ENCODE data around the gene CDK14.
"Not testable (repeated sequence)": the region's sequence is repeated elsewhere in the genome, so short reads cannot be mapped to it uniquely, and the experiment has no call there.

The CDK14 gene

GRCh38 chr7:90639683-90640082 lies 43.6 kb downstream of the CDK14 start:
- DNase-seq (ENCODE audit: low spot score) = not testable (repeated sequence)

- no peak for DNase-seq (ENCODE audit: low spot score)
These were observed 46.9 kb downstream of the CDK14 start for GRCh38 chr7:90642978-90643377.

DNA sequence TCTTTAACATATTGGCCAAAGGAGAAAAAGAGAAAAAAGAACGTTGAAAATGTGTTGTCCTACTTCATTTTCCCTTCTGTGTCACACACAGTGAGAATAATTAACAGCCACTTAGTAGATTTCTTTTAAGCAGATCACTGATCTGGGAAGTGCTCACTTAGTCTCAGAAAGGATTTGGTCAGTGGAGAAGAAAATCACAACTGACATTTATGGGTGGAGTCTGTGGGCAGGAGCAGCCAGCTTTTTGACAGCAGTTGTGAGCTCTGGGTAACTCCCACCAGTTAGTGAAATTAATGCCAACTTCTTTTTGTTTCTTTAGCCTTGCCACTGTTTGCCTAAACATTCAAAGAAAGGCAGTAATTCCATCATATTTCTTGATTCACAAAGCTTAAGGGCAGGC lies 49.7 kb downstream of the CDK14 start:
- no peak for DNase-seq (ENCODE audit: low spot score)

DNA sequence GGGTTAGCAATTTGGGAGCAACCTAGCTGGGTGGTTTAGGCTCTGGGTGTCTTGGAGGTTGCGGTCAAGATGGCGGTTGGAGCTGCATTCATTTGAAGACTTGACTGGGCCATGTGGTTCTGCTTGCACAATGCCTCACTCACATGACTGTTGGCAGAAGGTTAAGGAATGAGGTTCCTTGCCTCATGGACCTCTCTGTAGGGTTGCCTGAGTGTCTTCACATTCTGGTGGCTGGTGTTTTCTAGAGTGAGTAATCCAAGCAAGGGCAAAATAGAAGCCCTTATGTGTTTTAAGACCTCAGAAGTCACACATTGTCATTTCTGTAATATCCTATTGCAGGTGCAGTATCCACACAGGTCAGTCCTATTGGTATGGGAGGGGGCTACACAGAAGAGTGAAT lies 52.0 kb downstream of the CDK14 start:
- DNase-seq (ENCODE audit: low spot score) = no peak

DNA sequence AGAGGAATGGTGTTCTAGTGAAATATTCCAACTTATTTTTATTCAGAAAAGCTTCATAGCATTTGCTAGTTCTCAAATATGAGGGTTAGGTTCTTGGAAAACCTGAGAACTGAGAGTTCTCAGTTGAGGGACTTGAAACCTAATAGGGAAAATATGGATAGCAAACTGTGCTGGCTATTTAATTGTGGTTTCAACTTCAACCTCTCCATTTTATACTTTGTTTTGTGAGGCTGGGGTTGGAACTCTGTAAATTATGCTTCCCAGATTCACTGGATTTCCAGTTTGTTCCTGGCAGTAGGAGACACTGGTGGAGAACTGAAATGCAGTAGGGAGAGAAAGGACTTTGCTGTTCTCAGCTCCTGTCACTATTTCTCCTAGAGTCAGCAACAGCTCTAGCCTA lies 52.7 kb downstream of the CDK14 start:
- DNase-seq (ENCODE audit: low spot score) = no peak

- DNase-seq (ENCODE audit: low spot score) = no peak
These were observed 58.8 kb downstream of the CDK14 start for GRCh38 chr7:90654718-90655427.

DNA sequence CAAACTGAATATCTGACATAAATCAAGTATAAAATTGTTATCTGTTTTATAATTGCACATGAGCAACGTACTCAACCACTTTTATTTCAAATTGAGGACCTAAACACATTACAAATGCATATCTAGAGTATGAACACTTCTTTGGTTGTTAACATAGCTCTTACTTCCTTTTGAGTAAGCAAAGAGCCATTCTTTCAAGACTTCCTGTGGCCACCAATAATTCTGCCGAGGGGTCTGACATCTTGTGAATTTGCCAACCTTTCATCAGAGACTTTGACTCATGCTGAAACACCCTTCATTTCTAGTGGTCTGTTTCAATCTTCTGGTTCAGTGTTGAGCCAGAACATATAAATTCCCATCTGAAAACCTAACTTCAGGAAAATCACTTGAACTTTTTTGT lies 59.4 kb downstream of the CDK14 start:
- no peak for DNase-seq (ENCODE audit: low spot score)

DNA sequence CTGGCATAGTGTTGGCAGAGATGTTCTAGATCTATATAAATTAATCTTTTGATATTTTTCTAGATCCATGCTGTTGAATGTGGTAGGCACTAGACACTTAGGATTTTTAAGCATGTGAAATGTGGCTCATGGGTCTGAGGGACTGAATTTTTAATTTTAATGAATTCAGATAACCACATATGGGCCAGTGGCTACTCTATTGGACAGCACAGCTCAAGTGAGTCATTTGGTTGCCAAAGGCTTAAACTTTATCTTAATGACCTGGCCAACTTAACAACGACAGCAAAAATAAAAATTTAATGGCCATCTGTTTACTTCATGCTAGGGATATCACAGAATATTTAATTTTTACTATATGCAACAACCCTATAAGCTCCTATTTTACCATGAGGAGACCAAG lies 61.4 kb downstream of the CDK14 start:
- no peak for DNase-seq (ENCODE audit: low spot score)

GRCh38 chr7:90660100-90660499 lies 64.0 kb downstream of the CDK14 start:
- no peak for DNase-seq (ENCODE audit: low spot score)

GRCh38 chr7:90660819-90661218 lies 64.7 kb downstream of the CDK14 start:
- no peak for DNase-seq (ENCODE audit: low spot score)

GRCh38 chr7:90661290-90662151 lies 65.4 kb downstream of the CDK14 start:
- no peak for DNase-seq (ENCODE audit: low spot score)

GRCh38 chr7:90663176-90663575 lies 67.1 kb downstream of the CDK14 start:
- DNase-seq (ENCODE audit: low spot score) = no peak

- DNase-seq (ENCODE audit: low spot score) = no peak
These were observed 70.1 kb downstream of the CDK14 start for GRCh38 chr7:90666186-90666585.

DNA sequence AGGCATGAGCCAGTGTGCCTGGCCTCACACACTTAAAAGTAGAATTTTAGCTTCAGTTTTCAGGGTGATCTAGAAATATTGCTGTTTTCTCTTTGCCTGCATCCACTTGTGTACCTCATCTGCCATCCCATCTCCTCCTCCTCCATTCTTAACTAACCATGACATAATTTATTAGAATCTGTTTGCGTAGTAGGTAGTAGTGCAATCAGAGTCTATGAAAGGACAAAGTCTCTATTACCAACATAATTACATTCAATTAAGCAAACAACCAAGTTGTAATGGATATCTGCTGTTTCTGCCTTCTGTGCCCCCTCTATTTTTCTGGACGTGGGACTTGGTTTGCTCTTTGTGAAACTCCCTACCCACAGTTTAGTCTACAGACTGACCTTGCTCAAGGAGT lies 72.9 kb downstream of the CDK14 start:
- DNase-seq (ENCODE audit: low spot score) = no peak

DNA sequence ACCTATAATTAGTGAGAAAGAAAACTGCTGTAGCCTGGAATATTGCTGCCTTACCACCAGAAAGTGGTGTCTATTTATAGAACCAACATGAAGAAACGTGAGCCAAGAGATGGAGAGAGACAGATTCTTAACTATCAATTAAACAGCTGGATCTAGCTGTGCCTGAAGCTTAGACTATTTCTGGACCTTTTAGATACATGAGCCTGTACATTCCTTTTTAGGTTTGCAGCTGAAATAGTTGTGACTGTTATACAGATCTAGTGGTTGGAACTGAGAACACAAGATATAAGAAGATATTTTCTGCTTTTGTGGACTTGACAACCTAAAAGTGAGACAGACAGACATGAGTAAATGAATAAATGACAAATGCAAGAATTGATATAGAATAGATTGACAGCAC lies 73.4 kb downstream of the CDK14 start:
- DNase-seq (ENCODE audit: low spot score) = no peak

DNA sequence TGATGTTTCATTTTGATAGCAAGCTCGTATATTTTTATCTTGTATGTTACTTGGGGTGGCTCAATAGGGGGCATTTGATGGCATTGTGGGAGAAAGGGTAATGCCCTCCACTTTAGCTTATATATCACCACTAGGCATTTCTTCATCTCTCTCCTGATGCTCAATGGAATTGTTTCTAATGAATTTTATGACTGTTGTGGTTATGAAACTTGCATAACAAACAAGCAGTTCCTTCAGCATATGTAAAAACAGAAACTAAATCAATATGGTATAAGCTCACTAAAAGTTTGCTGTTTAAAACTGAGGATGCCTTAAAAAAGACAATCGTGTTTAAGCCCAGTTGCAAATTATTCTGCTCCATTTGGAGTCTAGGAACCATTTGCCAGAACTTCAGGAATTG lies 75.5 kb downstream of the CDK14 start:
- no peak for DNase-seq (ENCODE audit: low spot score)

- no peak for DNase-seq (ENCODE audit: low spot score)
These were observed 76.1 kb downstream of the CDK14 start for GRCh38 chr7:90672210-90672609.

DNA sequence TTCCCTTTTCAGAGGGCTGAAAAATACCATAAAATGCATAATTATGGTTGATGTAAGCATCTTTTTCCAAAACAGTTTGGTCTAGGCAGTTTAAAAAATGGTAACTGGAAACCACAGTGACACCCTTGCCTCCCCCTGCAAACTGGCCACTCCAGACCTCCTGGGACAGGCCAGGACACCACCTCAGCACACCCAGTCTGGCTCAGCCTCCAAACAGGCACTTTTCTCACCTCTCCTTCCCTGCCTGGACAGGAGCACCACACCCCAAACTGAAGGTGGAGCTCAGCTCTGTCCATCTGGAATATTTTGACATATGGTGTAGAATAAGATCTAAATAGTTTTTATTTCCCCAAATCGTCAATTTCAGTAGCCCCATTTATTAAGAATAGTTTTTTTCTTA lies 78.5 kb downstream of the CDK14 start:
- DNase-seq (ENCODE audit: low spot score) = no peak

DNA sequence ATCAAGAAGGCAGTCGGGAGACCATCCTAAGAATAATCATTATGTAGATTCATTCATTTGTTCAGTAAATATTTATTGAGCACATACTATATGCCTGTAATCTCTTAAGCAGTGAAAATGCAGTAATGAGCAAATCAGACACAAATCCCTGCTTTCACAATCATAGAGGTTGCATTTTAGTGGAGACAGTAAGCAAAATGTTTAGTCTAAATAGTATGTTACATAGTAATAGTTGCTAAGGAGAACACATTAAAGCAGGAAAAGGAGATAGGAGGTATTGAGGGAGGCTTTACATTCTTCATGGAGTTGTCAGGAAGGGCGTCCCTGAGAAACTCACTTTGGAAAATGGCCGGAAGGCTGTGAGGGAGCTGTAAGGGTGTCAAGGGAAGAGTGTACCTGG lies 79.9 kb downstream of the CDK14 start:
- DNase-seq (ENCODE audit: low spot score) = no peak

- DNase-seq (ENCODE audit: low spot score) = no peak
These were observed 81.6 kb downstream of the CDK14 start for GRCh38 chr7:90677486-90678404.

- no peak for DNase-seq (ENCODE audit: low spot score)
These were observed 82.9 kb downstream of the CDK14 start for GRCh38 chr7:90678986-90679385.

DNA sequence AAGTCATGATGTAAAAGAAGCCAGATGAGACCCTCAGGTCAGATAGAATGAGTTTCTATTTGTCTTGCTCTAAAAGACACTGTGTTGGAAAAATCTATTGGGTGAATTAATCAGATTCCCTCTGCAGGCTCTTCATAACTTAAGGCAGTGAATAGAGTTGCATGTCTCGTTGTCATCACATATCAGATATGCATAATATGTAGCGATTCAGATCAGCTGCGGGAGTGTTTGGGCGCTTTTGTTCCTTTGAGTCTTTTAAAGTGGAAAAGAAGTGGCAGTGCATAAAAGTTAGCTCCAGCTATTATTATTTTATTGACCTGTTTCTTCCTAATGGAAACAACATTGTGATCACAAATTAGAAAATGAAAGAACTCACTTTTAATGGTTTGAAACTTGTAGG lies 84.4 kb downstream of the CDK14 start:
- DNase-seq (ENCODE audit: low spot score) = no peak

All from hematopoietic multipotent progenitor cell treated with erythropoietin and hydrocortisone succinate and interleukin-3 and kit ligand, for 17 days (in vitro differentiated cells).